ENCODE data around the gene SUGCT. TPM values are rescaled to one million over a fixed set of nuclear protein-coding genes. Genes with fewer than 3 reads are reported as not detected.

Gene SUGCT
- total RNA-seq, 2 experiments from 2014 or later, result 0.95 to 1.2 TPM

GRCh38 chr7:40611095-40611871 is 476.5 kb downstream of the SUGCT start:
- CTCF ChIA-PET, result no interaction called here
- DNase-seq, result no peak

GRCh38 chr7:40612298-40612697 is 477.5 kb downstream of the SUGCT start:
- Histone ChIP-seq H3K4me1 (ENCODE audit: insufficient read depth, low read length) (no peaks in the 10 kb centered on the region), H3K27me3 (ENCODE audit: control insufficient read depth in 1 of 2, insufficient read depth in 2 of 2, low read length in 2 of 2) (no peaks in the 10 kb centered on the region), H3K27ac (ENCODE audit: low read depth in 1 of 2, low read length in 2 of 2) (no peak overlapping the region), H3K4me3 (ENCODE audit: low read length) (no peak overlapping the region), H3K9me3 (ENCODE audit: control insufficient read depth in 1 of 2, insufficient read depth in 1 of 2, low read length in 2 of 2) (peaks cover 0 to 4% of the 10 kb centered on the region in 2 experiments), H3K36me3 (ENCODE audit: insufficient read depth, low read length) (no peaks in the 10 kb centered on the region)
- ChIA-PET POLR2A (no interaction called here), CTCF (no interaction called here)
- no peaks in the 10 kb centered on the region for H3K4me1 Mint-ChIP-seq (ENCODE audit: low read depth)
- H3K4me3 Mint-ChIP-seq, result no peak overlapping the region
- no peaks in the 10 kb centered on the region for H3K9me3 Mint-ChIP-seq
- no peaks in the 10 kb centered on the region for H3K27me3 Mint-ChIP-seq
- ATAC-seq (ENCODE audit: poor library complexity), result no peak
- no peak overlapping the region for H3K27ac Mint-ChIP-seq
- no peaks in the 10 kb centered on the region for H3K36me3 Mint-ChIP-seq (ENCODE audit: low read depth)
- no peak for DNase-seq
- intact Hi-C loops (cut with DNase I, micrococcal nuclease), result no loop called here
- TF ChIP-seq CTCF (IDR thresholded peaks at IDR 0.05), result no peak

More at GRCh38 chr7:40611095-40611871, 476.5 kb downstream of the SUGCT start:
- POLR2A ChIA-PET, result no interaction called here
- H3K27ac ChIP-seq (ENCODE audit: low read depth in 1 of 2, low read length in 2 of 2), result no peak overlapping the region
- no peaks in the 10 kb centered on the region for H3K4me1 ChIP-seq (ENCODE audit: insufficient read depth, low read length)
- Mint-ChIP-seq H3K27ac (no peak overlapping the region), H3K9me3 (no peaks in the 10 kb centered on the region), H3K4me1 (ENCODE audit: low read depth) (no peaks in the 10 kb centered on the region), H3K36me3 (ENCODE audit: low read depth) (no peaks in the 10 kb centered on the region), H3K4me3 (no peak overlapping the region), H3K27me3 (no peaks in the 10 kb centered on the region)
- H3K9me3 ChIP-seq (ENCODE audit: control insufficient read depth in 1 of 2, insufficient read depth in 1 of 2, low read length in 2 of 2), result peaks cover 0 to 4% of the 10 kb centered on the region in 2 experiments
- no peaks in the 10 kb centered on the region for H3K27me3 ChIP-seq (ENCODE audit: control insufficient read depth in 1 of 2, insufficient read depth in 2 of 2, low read length in 2 of 2)
- no peak overlapping the region for H3K4me3 ChIP-seq (ENCODE audit: low read length)
- ATAC-seq (ENCODE audit: poor library complexity), result no peak
- intact Hi-C loops (cut with DNase I, micrococcal nuclease), result no loop called here
- TF ChIP-seq CTCF (IDR thresholded peaks at IDR 0.05), result no peak
- H3K36me3 ChIP-seq (ENCODE audit: insufficient read depth, low read length), result no peaks in the 10 kb centered on the region

GRCh38 chr7:40619647-40620046 is 484.8 kb downstream of the SUGCT start:
- no peaks in the 10 kb centered on the region for H3K9me3 ChIP-seq (ENCODE audit: control insufficient read depth in 1 of 2, insufficient read depth in 1 of 2, low read length in 2 of 2)
- H3K27me3 ChIP-seq (ENCODE audit: control insufficient read depth in 1 of 2, insufficient read depth in 2 of 2, low read length in 2 of 2), result no peaks in the 10 kb centered on the region
- Mint-ChIP-seq H3K36me3 (ENCODE audit: low read depth) (no peaks in the 10 kb centered on the region), H3K4me1 (ENCODE audit: low read depth) (no peaks in the 10 kb centered on the region), H3K27me3 (no peaks in the 10 kb centered on the region), H3K27ac (no peak overlapping the region), H3K9me3 (no peaks in the 10 kb centered on the region), H3K4me3 (no peak overlapping the region)
- ATAC-seq (ENCODE audit: poor library complexity) (no peak), DNase-seq (no peak)
- TF ChIP-seq CTCF (IDR thresholded peaks at IDR 0.05), result no peak
- CTCF ChIA-PET, result no interaction called here
- no peaks in the 10 kb centered on the region for H3K36me3 ChIP-seq (ENCODE audit: insufficient read depth, low read length)
- POLR2A ChIA-PET, result no interaction called here
- H3K4me1 ChIP-seq (ENCODE audit: insufficient read depth, low read length), result no peaks in the 10 kb centered on the region
- intact Hi-C loops (cut with DNase I, micrococcal nuclease), result no loop called here
- no peak overlapping the region for H3K4me3 ChIP-seq (ENCODE audit: low read length)
- H3K27ac ChIP-seq (ENCODE audit: low read depth in 1 of 2, low read length in 2 of 2), result no peak overlapping the region
